Mesenchymal stem cell (in vitro differentiated cells and primary cell): ENCODE results near the gene FSTL4.

ENCODE experiments used
- DNase-seq: peaks from one replicate; pipeline ENCODE4 v3.0.0-alpha.2; 2013
- H2AFZ ChIP-seq: one replicate; pipeline ENCODE4 v1.6.1; 2013; ENCODE audit warnings: low read depth, mild to moderate bottlenecking, control low read depth, inconsistent platforms, low read length, moderate library complexity
- H2AK5ac ChIP-seq: 2 replicates; pipeline ENCODE4 v1.6.1; 2013; ENCODE audit warnings: low read length, moderate library complexity, mild to moderate bottlenecking, inconsistent platforms; ENCODE audit not compliant: severe bottlenecking
- H2BK120ac ChIP-seq: one replicate; pipeline ENCODE4 v1.6.1; 2013; ENCODE audit warnings: low read depth, mild to moderate bottlenecking, inconsistent platforms, low read length, moderate library complexity
- H2BK12ac ChIP-seq, 2 experiments: one replicate each; pipeline ENCODE4 v1.6.1; 2013; ENCODE audit warnings: inconsistent platforms in 2 of 2, low read length in 2 of 2, mild to moderate bottlenecking in 2 of 2, moderate library complexity in 2 of 2, control low read depth in 1 of 2
- H2BK15ac ChIP-seq: one replicate; pipeline ENCODE4 v1.6.1; 2013; ENCODE audit warnings: mild to moderate bottlenecking, low read depth, inconsistent platforms; ENCODE audit not compliant: poor library complexity, severe bottlenecking
- H2BK5ac ChIP-seq: 2 replicates; pipeline ENCODE4 v1.6.1; 2013; ENCODE audit warnings: low read depth, mild to moderate bottlenecking, low read length, control low read depth, inconsistent platforms; ENCODE audit not compliant: poor library complexity, severe bottlenecking
- H3K14ac ChIP-seq, 2 experiments: one replicate each; pipeline ENCODE4 v1.6.1; 2013; ENCODE audit warnings: inconsistent platforms in 2 of 2, low read length in 2 of 2, control low read depth in 1 of 2, mild to moderate bottlenecking in 1 of 2, moderate library complexity in 1 of 2
- H3K18ac ChIP-seq, 2 experiments: one replicate each; pipeline ENCODE4 v1.6.1; 2013; ENCODE audit warnings: inconsistent platforms in 2 of 2, low read length in 2 of 2, control low read depth in 1 of 2, low read depth in 1 of 2, mild to moderate bottlenecking in 1 of 2
- H3K23ac ChIP-seq, 2 experiments: one replicate each; pipeline ENCODE4 v1.6.1; 2013; ENCODE audit warnings: inconsistent platforms in 2 of 2, low read length in 2 of 2, mild to moderate bottlenecking in 2 of 2, moderate library complexity in 2 of 2, control low read depth in 1 of 2
- H3K27ac ChIP-seq: 2 replicates; pipeline ENCODE4 v1.5.1; 2013; ENCODE audit warnings: mild to moderate bottlenecking, moderate library complexity, low read length, control low read depth, inconsistent platforms; ENCODE audit not compliant: poor library complexity, severe bottlenecking
- H3K27me3 ChIP-seq, 2 experiments: 2 replicates each; pipeline versions ENCODE4 v1.6.1 to v1.7.0; 2013; ENCODE audit warnings: low read length in 2 of 2, mild to moderate bottlenecking in 2 of 2, moderate library complexity in 2 of 2, control low read depth in 1 of 2, inconsistent platforms in 1 of 2; ENCODE audit not compliant: control insufficient read depth in 1 of 2, insufficient read depth in 1 of 2
- H3K36me3 ChIP-seq, 2 experiments: 2 replicates each; pipeline versions ENCODE4 v1.6.1 to v1.7.0; 2013; ENCODE audit warnings: low read length in 2 of 2, control low read depth in 1 of 2, inconsistent platforms in 1 of 2, low read depth in 1 of 2, mild to moderate bottlenecking in 1 of 2; ENCODE audit not compliant: insufficient read depth in 2 of 2, control insufficient read depth in 1 of 2
- H3K4ac ChIP-seq, 2 experiments: one replicate each; pipeline ENCODE4 v1.6.1; 2013; ENCODE audit warnings: inconsistent platforms in 2 of 2, low read length in 2 of 2, mild to moderate bottlenecking in 2 of 2, moderate library complexity in 2 of 2, control low read depth in 1 of 2, low read depth in 1 of 2
- H3K4me1 ChIP-seq: 2 replicates; pipeline ENCODE4 v1.6.1; 2013; ENCODE audit warnings: low read depth, low read length, control low read depth; ENCODE audit not compliant: control insufficient read depth, insufficient read depth
- H3K4me2 ChIP-seq: 2 replicates; pipeline ENCODE4 v1.6.1; 2013; ENCODE audit warnings: low read length, mild to moderate bottlenecking, inconsistent platforms; ENCODE audit not compliant: poor library complexity, severe bottlenecking
- H3K4me3 ChIP-seq, 2 experiments: 2 replicates each; pipeline versions ENCODE4 v1.5.1 to v1.7.0; 2013; ENCODE audit warnings: low read length in 2 of 2, mild to moderate bottlenecking in 2 of 2, control low read depth in 1 of 2, low read depth in 1 of 2; ENCODE audit not compliant: insufficient read depth in 1 of 2
- H3K79me1 ChIP-seq: replicated peaks from 2 replicates; pipeline ENCODE4 v1.6.1; 2013; ENCODE audit warnings: mild to moderate bottlenecking, control low read depth, low read length, inconsistent platforms; ENCODE audit not compliant: poor library complexity, severe bottlenecking
- H3K9ac ChIP-seq: 2 replicates; pipeline ENCODE4 v1.7.0; 2013; ENCODE audit warnings: mild to moderate bottlenecking, low read length, moderate library complexity
- H3K9me3 ChIP-seq: 2 replicates; pipeline ENCODE4 v1.7.0; 2013; ENCODE audit warnings: mild to moderate bottlenecking, low read length; ENCODE audit not compliant: control insufficient read depth
- H4K8ac ChIP-seq: one replicate; pipeline ENCODE4 v1.6.1; 2013; ENCODE audit warnings: inconsistent platforms, mild to moderate bottlenecking, low read length, moderate library complexity
- H4K91ac ChIP-seq: one replicate; pipeline ENCODE4 v1.6.1; 2013; ENCODE audit warnings: mild to moderate bottlenecking, low read length, inconsistent platforms
- WGBS: methylation state at CpG from one replicate; pipeline ENCODE4 v1.1.7; 2013; ENCODE audit warnings: mixed read lengths; 5-methylcytosine and 5-hydroxymethylcytosine counted together

Gene FSTL4

GRCh38 chr5:133638436-133638835 lies 26.1 kb upstream of the FSTL4 start:
- Histone ChIP-seq H3K23ac (no peak overlapping the region), H2BK12ac (no peak overlapping the region), H3K27me3 (peaks cover 8 to 80% of the 10 kb centered on the region in 2 experiments), H2AK5ac (no peak overlapping the region), H2AFZ (no peak overlapping the region), H3K4me1 (peaks cover 1% of the 10 kb centered on the region), H2BK5ac (no peak overlapping the region), H3K4me3 (no peak overlapping the region), H3K4ac (no peak overlapping the region), H3K27ac (no peak overlapping the region), H3K9ac (no peak overlapping the region), H4K91ac (no peak overlapping the region), H2BK120ac (no peak overlapping the region), H2BK15ac (no peak overlapping the region), H3K9me3 (no peaks in the 10 kb centered on the region), H4K8ac (no peak overlapping the region), H3K36me3 (no peaks in the 10 kb centered on the region), H3K79me1 (no peaks in the 10 kb centered on the region), H3K4me2 (no peak overlapping the region), H3K18ac (no peak overlapping the region), H3K14ac (no peak overlapping the region)
- WGBS = 69% methylated on average over 4 of the region's 4 CpGs
- DNase-seq = no peak

- no peaks in the 10 kb centered on the region for H3K36me3 ChIP-seq
- H3K27ac ChIP-seq = no peak overlapping the region
- DNase-seq = no peak
- H3K9me3 ChIP-seq = no peaks in the 10 kb centered on the region
- no peak overlapping the region for H2BK15ac ChIP-seq
- H3K4me3 ChIP-seq = no peak overlapping the region
- H3K4me2 ChIP-seq = no peak overlapping the region
- H3K14ac ChIP-seq = no peak overlapping the region
- no peak overlapping the region for H2BK12ac ChIP-seq
- peaks cover 8 to 78% of the 10 kb centered on the region in 2 experiments for H3K27me3 ChIP-seq
- H3K23ac ChIP-seq = no peak overlapping the region
- H3K4me1 ChIP-seq = peaks cover 1% of the 10 kb centered on the region
- no peak overlapping the region for H2AK5ac ChIP-seq
- H4K8ac ChIP-seq = no peak overlapping the region
- no peaks in the 10 kb centered on the region for H3K79me1 ChIP-seq
- no peak overlapping the region for H2BK5ac ChIP-seq
- H3K4ac ChIP-seq = no peak overlapping the region
- 31% methylated on average over 2 of the region's 2 CpGs for WGBS
- H3K9ac ChIP-seq = no peak overlapping the region
- H3K18ac ChIP-seq = no peak overlapping the region
- H2AFZ ChIP-seq = no peak overlapping the region
- no peak overlapping the region for H4K91ac ChIP-seq
- H2BK120ac ChIP-seq = no peak overlapping the region
Measured at GRCh38 chr5:133637206-133637605, 24.9 kb upstream of the FSTL4 start.

- Histone ChIP-seq H3K4me1 (peaks cover 1% of the 10 kb centered on the region), H3K4me3 (no peak overlapping the region), H3K9ac (no peak overlapping the region), H3K79me1 (no peaks in the 10 kb centered on the region), H3K4me2 (no peak overlapping the region), H3K27ac (no peak overlapping the region), H2BK15ac (no peak overlapping the region), H2AFZ (no peak overlapping the region), H4K91ac (no peak overlapping the region), H3K36me3 (no peaks in the 10 kb centered on the region), H2BK5ac (no peak overlapping the region), H2AK5ac (no peak overlapping the region), H3K23ac (no peak overlapping the region), H2BK12ac (no peak overlapping the region), H3K18ac (no peak overlapping the region), H2BK120ac (no peak overlapping the region), H3K14ac (no peak overlapping the region), H4K8ac (no peak overlapping the region), H3K4ac (no peak overlapping the region), H3K27me3 (peaks cover 8 to 58% of the 10 kb centered on the region in 2 experiments), H3K9me3 (no peaks in the 10 kb centered on the region)
- DNase-seq = peak; percentile 26
- WGBS = 80% methylated on average over 1 of the region's 1 CpG
Measured at GRCh38 chr5:133635051-133635450, 22.7 kb upstream of the FSTL4 start.

- no peak overlapping the region for H2AK5ac ChIP-seq
- no peak overlapping the region for H2AFZ ChIP-seq
- H4K8ac ChIP-seq = no peak overlapping the region
- H3K18ac ChIP-seq = no peak overlapping the region
- H2BK5ac ChIP-seq = no peak overlapping the region
- no peak overlapping the region for H4K91ac ChIP-seq
- WGBS = 33% methylated on average over 1 of the region's 1 CpG
- no peak overlapping the region for H3K14ac ChIP-seq
- H3K4me2 ChIP-seq = no peak overlapping the region
- no peak for DNase-seq
- no peak overlapping the region for H3K4ac ChIP-seq
- H3K4me3 ChIP-seq = no peak overlapping the region
- no peaks in the 10 kb centered on the region for H3K4me1 ChIP-seq
- no peak overlapping the region for H2BK12ac ChIP-seq
- no peaks in the 10 kb centered on the region for H3K36me3 ChIP-seq
- no peak overlapping the region for H3K23ac ChIP-seq
- no peak overlapping the region for H3K9ac ChIP-seq
- no peak overlapping the region for H2BK15ac ChIP-seq
- H3K79me1 ChIP-seq = no peaks in the 10 kb centered on the region
- peaks cover 4% of the 10 kb centered on the region for H3K9me3 ChIP-seq
- H3K27me3 ChIP-seq = peaks cover 0 to 12% of the 10 kb centered on the region in 2 experiments
- H2BK120ac ChIP-seq = no peak overlapping the region
- no peak overlapping the region for H3K27ac ChIP-seq
Measured at GRCh38 chr5:133627180-133627579, 14.8 kb upstream of the FSTL4 start.
